Epithelial cell of prostate (primary cell): ENCODE data around the gene RERG.
"Not testable (repeated sequence)": the region's sequence is repeated elsewhere in the genome, so short reads cannot be mapped to it uniquely, and the experiment has no call there.

Experiments
- DNase-seq: peaks from one replicate; pipeline ENCODE4 v3.0.0-alpha.2; 2011; ENCODE audit warnings: low read depth, low spot score
- H3K27ac ChIP-seq: fragments of 450-650 bp; 2 replicates; pipeline ENCODE4 v1.5.1; 2017; ENCODE audit warnings: mild to moderate bottlenecking

RERG gene

GRCh38 chr12:15220915-15221885 is at the start of gene RERG:
TSS of gene RERG (minus strand) at chr12:15221417. CDS start at chr12:15217489, 3,928 bp downstream.
- no peak within 1 kb of the TSS for H3K27ac ChIP-seq
- no peak for DNase-seq

- DNase-seq: no peak
- no peak overlapping the region for H3K27ac ChIP-seq
Observed at GRCh38 chr12:15270591-15270990, 49.4 kb upstream of the RERG start.

GRCh38 chr12:15268927-15269552 is 47.8 kb upstream of the RERG start:
- DNase-seq: peak; percentile 14

GRCh38 chr12:15268309-15268708 is 47.1 kb upstream of the RERG start:
- DNase-seq: no peak
- no peak overlapping the region for H3K27ac ChIP-seq

More at GRCh38 chr12:15268927-15269552, 47.8 kb upstream of the RERG start:
- no peak overlapping the region for H3K27ac ChIP-seq

GRCh38 chr12:15265875-15266274 is 44.7 kb upstream of the RERG start:
- DNase-seq: no peak
- H3K27ac ChIP-seq: no peak overlapping the region

GRCh38 chr12:15256761-15257160 is 35.5 kb upstream of the RERG start:
- H3K27ac ChIP-seq: no peak overlapping the region
- DNase-seq: no peak

- DNase-seq: no peak
- H3K27ac ChIP-seq: no peak overlapping the region
Observed at GRCh38 chr12:15253990-15254389, 32.8 kb upstream of the RERG start.

GRCh38 chr12:15244926-15245325 is 23.7 kb upstream of the RERG start:
- H3K27ac ChIP-seq: no peak overlapping the region
- no peak for DNase-seq

GRCh38 chr12:15244341-15244740 is 23.1 kb upstream of the RERG start:
- H3K27ac ChIP-seq: no peak overlapping the region
- no peak for DNase-seq

- DNase-seq: no peak
- H3K27ac ChIP-seq: no peak overlapping the region
Observed at GRCh38 chr12:15243102-15243501, 21.9 kb upstream of the RERG start.

- no peak overlapping the region for H3K27ac ChIP-seq
- DNase-seq: no peak
Observed at GRCh38 chr12:15240898-15241297, 19.7 kb upstream of the RERG start.

- no peak overlapping the region for H3K27ac ChIP-seq
- no peak for DNase-seq
Observed at GRCh38 chr12:15234508-15234907, 13.3 kb upstream of the RERG start.

- DNase-seq: no peak
Observed at GRCh38 chr12:15234011-15234410, 12.8 kb upstream of the RERG start.

GRCh38 chr12:15232959-15233358 is 11.7 kb upstream of the RERG start:
- no peak for DNase-seq
- H3K27ac ChIP-seq: no peak overlapping the region

More at GRCh38 chr12:15234011-15234410, 12.8 kb upstream of the RERG start:
- H3K27ac ChIP-seq: no peak overlapping the region

- no peak for DNase-seq
- no peak overlapping the region for H3K27ac ChIP-seq
Observed at GRCh38 chr12:15231493-15231892, 10.3 kb upstream of the RERG start.

GRCh38 chr12:15230751-15231150 is 9.5 kb upstream of the RERG start:
- DNase-seq: no peak
- H3K27ac ChIP-seq: no peak overlapping the region

- H3K27ac ChIP-seq: no peak overlapping the region
- no peak for DNase-seq
Observed at GRCh38 chr12:15230137-15230536, 8.9 kb upstream of the RERG start.

GRCh38 chr12:15227004-15227679 is 5.9 kb upstream of the RERG start:
- no peak overlapping the region for H3K27ac ChIP-seq
- no peak for DNase-seq

GRCh38 chr12:15225863-15226218 is 4.6 kb upstream of the RERG start:
- H3K27ac ChIP-seq, DNase-seq: not testable (repeated sequence)

- no peak overlapping the region for H3K27ac ChIP-seq
- DNase-seq: no peak
Observed at GRCh38 chr12:15225136-15225862, 4.1 kb upstream of the RERG start.
